Upper lobe of left lung (tissue), 6 donors: ENCODE data around the gene PSEN1. TPM values are rescaled to one million over a fixed set of nuclear protein-coding genes. Genes with fewer than 3 reads are reported as not detected.

Experiments
- ATAC-seq, 2 donors: fragments of 200-7000 bp; cut with Tn5 transposase; one replicate each; pipeline ENCODE4 v1.9.1; 2022; ENCODE audit warnings: mild to moderate bottlenecking in 2 of 2, moderate library complexity in 2 of 2; ENCODE audit not compliant: low FRiP score in 2 of 2
- DNase-seq, 2 donors: peaks; one replicate each; pipeline ENCODE4 v3.0.0-alpha.2; 2019 to 2020
- H3K27ac ChIP-seq, 4 donors: fragments of 200-600 bp; sonication (generic); one replicate each; pipeline ENCODE4 v1.5.1; 2016 to 2019
- H3K27me3 ChIP-seq, 4 donors: fragments of 200-600 bp; sonication (generic); one replicate each; pipeline ENCODE4 v1.5.1; 2017 to 2019
- H3K36me3 ChIP-seq, 4 donors: fragments of 200-600 bp; sonication (generic); one replicate each; pipeline ENCODE4 v1.5.1; 2016 to 2019
- H3K4me1 ChIP-seq, 4 donors: fragments of 200-600 bp; sonication (generic); one replicate each; pipeline ENCODE4 v1.5.1; 2018 to 2019
- H3K4me3 ChIP-seq, 4 donors: fragments of 200-600 bp; sonication (generic); one replicate each; pipeline ENCODE4 v1.5.1; 2017 to 2019; ENCODE audit warnings: mild to moderate bottlenecking in 2 of 4, moderate library complexity in 1 of 4
- H3K9me3 ChIP-seq, 4 donors: fragments of 200-600 bp; sonication (generic); one replicate each; pipeline ENCODE4 v1.5.1; 2018 to 2019
- CTCF ChIP-seq, 6 experiments: fragments of 450-650 bp in 4 of 6; fragments of 200-600 bp in 2 of 6; sonication (generic) in 2 of 6; IDR thresholded peaks; one replicate each; pipeline ENCODE4 v1.5.1; 2016 to 2019; ENCODE audit warnings: antibody characterized with exemption in 6 of 6
- EP300 ChIP-seq, 4 donors: sonication (generic); formaldehyde crosslinking; IDR thresholded peaks; one replicate each; pipeline ENCODE4 v1.5.1; 2017; ENCODE audit warnings: antibody characterized with exemption in 4 of 4, control low read depth in 2 of 4
- POLR2A ChIP-seq, 4 donors: fragments of 450-650 bp; IDR thresholded peaks; one replicate each; pipeline ENCODE4 v1.5.1; 2016 to 2017; ENCODE audit warnings: antibody characterized with exemption in 4 of 4, mild to moderate bottlenecking in 2 of 4
- POLR2AphosphoS5 ChIP-seq, 2 donors: sonication (generic); formaldehyde crosslinking; IDR thresholded peaks; one replicate each; pipeline ENCODE4 v1.5.1; 2017; ENCODE audit warnings: antibody characterized with exemption in 2 of 2
- WGBS, 2 donors: methylation state at CpG; one replicate each; pipeline ENCODE4 v1.1.5; 2017 to 2018; 5-methylcytosine and 5-hydroxymethylcytosine counted together
- total RNA-seq, 6 donors: library from RNA; depleted of rRNA in 4 of 6; stranded (reverse); fragments of >200 nt in 4 of 6; gene quantifications; one replicate each; pipeline versions ENCODE4 v1.1.0 to v1.2.1, GENCODE V29; 2016 to 2021
- donor health status: DM: no; HTN: no; CAD: no; lungs with moderate emphysema.
- donor health status: DM: no; HTN: yes; CAD: no; lungs with severe emphysema.

PSEN1 gene
- total RNA-seq, 6 donors from 2014 or later = 31.1 to 68.9 (median 56.8) TPM

GRCh38 chr14:73240816-73241480, 104.6 kb downstream of the PSEN1 start:
- Histone ChIP-seq H3K27me3 (peaks cover 0 to 21% (median 11%) of the 10 kb centered on the region in 4 donors), H3K36me3 (no peaks in the 10 kb centered on the region), H3K27ac (no peak overlapping the region), H3K9me3 (no peaks in the 10 kb centered on the region), H3K4me1 (peaks cover 26 to 70% (median 55%) of the 10 kb centered on the region in 4 donors), H3K4me3 (no peak overlapping the region)
- WGBS, 2 donors = 75 to 84% methylated on average over 8 to 10 of the region's 10 CpGs
- ATAC-seq = peak in 1 of 2 donors; percentile 18
- no peak for DNase-seq
- no peak for TF ChIP-seq POLR2A (IDR thresholded peaks at IDR 0.05)
- no peak for TF ChIP-seq CTCF (IDR thresholded peaks at IDR 0.05)
- TF ChIP-seq EP300 (IDR thresholded peaks at IDR 0.05) = no peak
- TF ChIP-seq POLR2AphosphoS5 (IDR thresholded peaks at IDR 0.05) = no peak

GRCh38 chr14:73241481-73242165, 105.3 kb downstream of the PSEN1 start:
- no peak for ATAC-seq
- Histone ChIP-seq H3K4me1 (peaks cover 26 to 76% (median 55%) of the 10 kb centered on the region in 4 donors), H3K4me3 (no peak overlapping the region), H3K27ac (peak overlapping the region in 2 of 4 donors; percentile 32 to 62), H3K27me3 (peaks cover 0 to 21% (median 11%) of the 10 kb centered on the region in 4 donors), H3K9me3 (no peaks in the 10 kb centered on the region), H3K36me3 (no peaks in the 10 kb centered on the region)
- WGBS, 2 donors = 93 to 95% methylated on average over 18 to 19 of the region's 19 CpGs
- DNase-seq = peak in 1 of 2 donors; percentile 10
- TF ChIP-seq CTCF (IDR thresholded peaks at IDR 0.05) (no peak), EP300 (IDR thresholded peaks at IDR 0.05) (no peak), POLR2A (IDR thresholded peaks at IDR 0.05) (no peak), POLR2AphosphoS5 (IDR thresholded peaks at IDR 0.05) (no peak)

- Histone ChIP-seq H3K9me3 (no peaks in the 10 kb centered on the region), H3K36me3 (no peaks in the 10 kb centered on the region), H3K4me1 (peaks cover 23 to 69% (median 49%) of the 10 kb centered on the region in 4 donors), H3K4me3 (no peak overlapping the region), H3K27me3 (peaks cover 0 to 19% (median 10%) of the 10 kb centered on the region in 4 donors), H3K27ac (peak overlapping the region in 3 of 4 donors; percentile 5 to 62 (median 32))
- 70 to 75% methylated on average over 6 of the region's 6 CpGs for WGBS, 2 donors
- no peak for ATAC-seq
- TF ChIP-seq CTCF (IDR thresholded peaks at IDR 0.05) (no peak), POLR2AphosphoS5 (IDR thresholded peaks at IDR 0.05) (no peak), EP300 (IDR thresholded peaks at IDR 0.05) (no peak), POLR2A (IDR thresholded peaks at IDR 0.05) (no peak)
- DNase-seq = peak in 1 of 2 donors; percentile 11
Measured at GRCh38 chr14:73242357-73242901, 106.1 kb downstream of the PSEN1 start.

- peaks cover 0 to 10% (median 3%) of the 10 kb centered on the region in 4 donors for H3K27me3 ChIP-seq
- H3K4me1 ChIP-seq = peaks cover 14 to 60% (median 40%) of the 10 kb centered on the region in 4 donors
- TF ChIP-seq EP300 (IDR thresholded peaks at IDR 0.05) (no peak), POLR2A (IDR thresholded peaks at IDR 0.05) (no peak), POLR2AphosphoS5 (IDR thresholded peaks at IDR 0.05) (no peak)
- no peaks in the 10 kb centered on the region for H3K9me3 ChIP-seq
- 63 to 70% methylated on average over 3 of the region's 3 CpGs for WGBS, 2 donors
- DNase-seq (no peak), ATAC-seq (no peak)
- no peaks in the 10 kb centered on the region for H3K36me3 ChIP-seq
- H3K27ac ChIP-seq = no peak overlapping the region
- no peak overlapping the region for H3K4me3 ChIP-seq
Measured at GRCh38 chr14:73243341-73243740, 107.0 kb downstream of the PSEN1 start.

- Histone ChIP-seq H3K27me3 (peaks cover 0 to 7% (median 2%) of the 10 kb centered on the region in 4 donors), H3K4me1 (peaks cover 10 to 55% (median 36%) of the 10 kb centered on the region in 4 donors), H3K9me3 (no peaks in the 10 kb centered on the region), H3K36me3 (no peaks in the 10 kb centered on the region), H3K27ac (no peak overlapping the region), H3K4me3 (no peak overlapping the region)
- WGBS, 2 donors = 98 to 100% methylated on average over 2 of the region's 2 CpGs
- DNase-seq (no peak), ATAC-seq (no peak)
- no peak for TF ChIP-seq POLR2AphosphoS5 (IDR thresholded peaks at IDR 0.05)
- no peak for TF ChIP-seq POLR2A (IDR thresholded peaks at IDR 0.05)
- TF ChIP-seq EP300 (IDR thresholded peaks at IDR 0.05) = no peak
- no peak for TF ChIP-seq CTCF (IDR thresholded peaks at IDR 0.05)
Measured at GRCh38 chr14:73243748-73244147, 107.4 kb downstream of the PSEN1 start.
